Pancreas (tissue), 10 donors: ENCODE measurements around the gene CSTPP1. TPM values are rescaled to one million over a fixed set of nuclear protein-coding genes. Genes with fewer than 3 reads are reported as not detected.

Experiments used
- ATAC-seq, 4 donors: fragments of 200-7000 bp; cut with Tn5 transposase; one replicate each; pipeline versions ENCODE4 v1.8.0 to v1.9.1; 2020; ENCODE audit warnings: mild to moderate bottlenecking in 4 of 4, moderate library complexity in 4 of 4
- DNase-seq, 6 donors: peaks; one replicate each; pipeline ENCODE4 v3.0.0-alpha.2; 2020
- FAIRE-seq: peaks from 2 replicates; lab custom pipeline; 2012; peaks lifted over from hg19 to GRCh38; lab: Jason Lieb, UNC
- H3K27ac ChIP-seq, 4 donors: fragments of 200-600 bp; sonication (generic); 1 replicate in 3 of 4; 2 replicates in 1 of 4; pipeline versions ENCODE4 v1.5.0 to v1.8.0; 2020
- H3K27me3 ChIP-seq, 4 donors: fragments of 200-600 bp; one replicate each; pipeline ENCODE4 v1.8.0; 2021
- H3K36me3 ChIP-seq, 3 donors: fragments of 200-600 bp; sonication (generic) in 1 of 3; one replicate each; pipeline versions ENCODE4 v1.5.0 to v1.8.0; 2020 to 2021
- H3K4me1 ChIP-seq, 3 donors: fragments of 200-600 bp; one replicate each; pipeline ENCODE4 v1.8.0; 2021
- H3K4me3 ChIP-seq, 4 donors: fragments of 200-600 bp; sonication (generic) in 2 of 4; one replicate each; pipeline versions ENCODE4 v1.5.0 to v1.8.0; 2020 to 2021
- H3K9me3 ChIP-seq, 4 donors: fragments of 200-600 bp; one replicate each; pipeline ENCODE4 v1.8.0; 2021
- WGBS, 2 donors: extraction: QIAGEN DNeasy Blood & Tissue Kit; methylation state at CpG; one replicate each; pipeline ENCODE4 v1.1.7; 2013; 5-methylcytosine and 5-hydroxymethylcytosine counted together
- intact Hi-C, 3 donors: fragments of 100-400 bp; cut with DNase I; formaldehyde crosslinking; loops; one replicate each; pipeline versions ENCODE4 v1.11.1 to v1.14.2; 2022
- polyA plus RNA-seq, 2 donors: library from polyadenylated mRNA; stranded (reverse); fragments of 200-250 nt; gene quantifications; one replicate each; pipeline ENCODE4 v1.2.3, GENCODE V29; 2013
- total RNA-seq, 6 donors: library from RNA; stranded (reverse); fragmentation: NEBNext Ultra II Directional in 4 of 6; extraction: Animal tissue kit (Norgen Biotek cat#: 25700) in 4 of 6; gene quantifications; one replicate each; pipeline versions ENCODE4 v1.2.1 to v1.2.4, GENCODE V29; 2021 to 2023
- TF ChIP-seq, protein P1 (sequence below), 4 donors: fragments of 200-600 bp; sonication (generic) in 3 of 4; IDR thresholded peaks; one replicate each; pipeline versions ENCODE4 v1.5.0 to v1.8.0; 2021; ENCODE audit warnings: antibody characterized with exemption in 4 of 4
- donor health status: healthy with polysubstance abuse.
- donor health status: DM: no; HTN: no; CAD: no; lungs with moderate emphysema.
- donor health status: DM: no; HTN: no; CAD: no.
- donor health status: control.
- donor health status: control.
- donor health status: Bipolar disorder and iron deficiency.
- donor health status: DM: yes; HTN: yes; CAD: no.
- donor health status: DM: no; HTN: no; CAD: no.
- donor health status: DM: no; HTN: no; CAD: no.
- donor health status: DM: yes; HTN: yes; CAD: no.

CSTPP1 gene
- total and polyA plus RNA-seq, 8 donors: 9.7 to 23.6 (median 14.0) TPM

DNA sequence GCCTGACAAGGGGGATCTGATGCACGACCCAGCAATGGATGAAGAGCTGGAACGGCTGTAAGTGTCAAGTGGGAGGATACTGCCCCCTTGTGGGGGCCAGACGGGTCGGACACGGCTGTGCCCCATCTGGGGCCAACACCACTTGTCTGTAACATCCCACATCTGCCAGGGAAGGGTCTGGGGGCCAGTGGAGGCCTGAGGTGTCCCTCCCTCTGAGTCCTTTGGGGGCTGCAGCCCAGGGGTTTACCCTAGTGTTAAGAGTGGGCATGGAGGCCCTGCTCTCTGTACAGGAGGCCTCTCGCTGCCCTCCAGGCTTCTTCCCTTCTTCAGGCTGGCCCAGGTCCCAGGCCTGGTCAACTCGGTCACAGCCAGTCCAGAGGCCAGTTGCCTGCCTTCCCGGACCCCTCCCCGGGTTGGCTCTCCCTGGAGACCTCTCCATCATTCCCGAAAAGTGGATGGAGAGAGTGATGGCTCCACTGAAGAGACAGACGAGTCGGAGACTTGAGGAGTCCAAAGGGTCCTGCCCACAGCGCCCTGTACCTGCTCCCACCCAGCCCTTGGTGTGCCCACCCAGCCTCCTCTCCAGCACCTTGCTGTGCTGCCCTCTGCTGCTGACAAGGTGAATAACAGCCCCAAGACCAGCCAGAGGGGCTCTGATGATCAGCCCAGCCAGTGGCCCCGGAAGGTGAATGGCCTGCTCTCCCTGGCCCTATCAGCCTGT lies 224.7 kb downstream of the CSTPP1 start:
- Histone ChIP-seq H3K27me3 (no peaks in the 10 kb centered on the region), H3K4me3 (no peak overlapping the region), H3K36me3 (peaks cover 6 to 24% (median 19%) of the 10 kb centered on the region in 3 donors), H3K9me3 (no peaks in the 10 kb centered on the region), H3K27ac (no peak overlapping the region), H3K4me1 (peaks cover 0 to 3% (median 0%) of the 10 kb centered on the region in 3 donors)
- WGBS, 2 donors: 45 to 46% methylated on average over 14 of the region's 14 CpGs
- FAIRE-seq (no peak), DNase-seq (peak in 5 of 6 donors; percentile 55 to 85 (median 76)), ATAC-seq (peak; percentile 72 to 87 (median 80))
- intact Hi-C loops: loop anchor here in 2 of 3 donors (5.0 to 10.0 kb wide), 2 partner anchors 274 to 276 kb away; no protein-coding TSS in a partner anchor
- TF ChIP-seq, protein P1, sequence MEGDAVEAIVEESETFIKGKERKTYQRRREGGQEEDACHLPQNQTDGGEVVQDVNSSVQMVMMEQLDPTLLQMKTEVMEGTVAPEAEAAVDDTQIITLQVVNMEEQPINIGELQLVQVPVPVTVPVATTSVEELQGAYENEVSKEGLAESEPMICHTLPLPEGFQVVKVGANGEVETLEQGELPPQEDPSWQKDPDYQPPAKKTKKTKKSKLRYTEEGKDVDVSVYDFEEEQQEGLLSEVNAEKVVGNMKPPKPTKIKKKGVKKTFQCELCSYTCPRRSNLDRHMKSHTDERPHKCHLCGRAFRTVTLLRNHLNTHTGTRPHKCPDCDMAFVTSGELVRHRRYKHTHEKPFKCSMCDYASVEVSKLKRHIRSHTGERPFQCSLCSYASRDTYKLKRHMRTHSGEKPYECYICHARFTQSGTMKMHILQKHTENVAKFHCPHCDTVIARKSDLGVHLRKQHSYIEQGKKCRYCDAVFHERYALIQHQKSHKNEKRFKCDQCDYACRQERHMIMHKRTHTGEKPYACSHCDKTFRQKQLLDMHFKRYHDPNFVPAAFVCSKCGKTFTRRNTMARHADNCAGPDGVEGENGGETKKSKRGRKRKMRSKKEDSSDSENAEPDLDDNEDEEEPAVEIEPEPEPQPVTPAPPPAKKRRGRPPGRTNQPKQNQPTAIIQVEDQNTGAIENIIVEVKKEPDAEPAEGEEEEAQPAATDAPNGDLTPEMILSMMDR (IDR thresholded peaks at IDR 0.05): peak; percentile 56 to 70 (median 68)

DNA sequence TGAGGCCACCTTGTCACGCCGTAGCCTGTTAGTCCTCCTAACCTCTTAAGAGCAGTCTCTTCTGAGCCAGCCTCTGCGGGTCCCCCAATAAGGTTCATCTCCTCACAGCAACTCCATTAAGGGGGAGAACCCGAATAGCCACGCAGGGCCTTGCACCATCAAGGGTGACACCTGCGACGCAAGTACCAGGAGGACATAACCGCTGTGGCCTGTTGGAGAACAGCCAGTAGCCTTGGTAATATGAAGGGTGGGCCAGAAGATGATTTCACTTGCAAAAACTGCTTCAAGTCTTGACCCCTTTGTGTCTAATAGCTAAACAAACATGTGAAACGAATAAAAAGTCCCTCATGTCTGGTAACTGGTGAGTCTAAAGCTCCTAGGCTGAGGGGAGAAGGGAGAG lies 225.3 kb downstream of the CSTPP1 start:
- Histone ChIP-seq H3K27ac (no peak overlapping the region), H3K36me3 (peaks cover 12 to 30% (median 25%) of the 10 kb centered on the region in 3 donors), H3K4me1 (peaks cover 0 to 3% (median 0%) of the 10 kb centered on the region in 3 donors), H3K4me3 (no peak overlapping the region), H3K27me3 (no peaks in the 10 kb centered on the region), H3K9me3 (no peaks in the 10 kb centered on the region)
- TF ChIP-seq, protein P1 (IDR thresholded peaks at IDR 0.05): no peak
- DNase-seq (no peak), FAIRE-seq (no peak), ATAC-seq (no peak)
- intact Hi-C loops: loop anchor here (2.0 to 10.0 kb wide), 3 partner anchors 273 to 277 kb away; no protein-coding TSS in a partner anchor
- WGBS, 2 donors: 40 to 44% methylated on average over 9 of the region's 9 CpGs

DNA sequence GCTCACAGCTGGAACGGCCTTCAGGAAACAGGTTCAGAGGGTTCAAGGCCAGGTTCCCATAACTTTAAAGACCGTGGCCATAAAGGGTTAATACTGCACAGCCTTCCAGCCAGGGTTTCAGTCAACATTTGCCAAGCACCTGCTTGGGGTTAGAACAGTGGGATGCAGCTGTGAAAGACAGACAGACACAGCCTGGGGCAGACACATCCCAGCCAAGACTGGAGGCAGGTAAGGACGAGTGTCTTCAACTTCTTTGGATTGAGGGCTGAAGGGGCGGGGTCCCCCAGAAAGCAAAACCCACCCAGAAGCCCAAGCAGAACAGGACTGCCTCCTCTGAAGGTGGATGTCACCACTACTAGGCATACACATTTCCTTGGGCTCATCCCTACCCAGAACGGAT lies 225.9 kb downstream of the CSTPP1 start:
- TF ChIP-seq, protein P1 (IDR thresholded peaks at IDR 0.05): no peak
- H3K4me1 ChIP-seq: peaks cover 0 to 3% (median 0%) of the 10 kb centered on the region in 3 donors
- intact Hi-C loops: loop anchor here (2.0 to 10.0 kb wide), 3 partner anchors 274 to 278 kb away; no protein-coding TSS in a partner anchor

DNA sequence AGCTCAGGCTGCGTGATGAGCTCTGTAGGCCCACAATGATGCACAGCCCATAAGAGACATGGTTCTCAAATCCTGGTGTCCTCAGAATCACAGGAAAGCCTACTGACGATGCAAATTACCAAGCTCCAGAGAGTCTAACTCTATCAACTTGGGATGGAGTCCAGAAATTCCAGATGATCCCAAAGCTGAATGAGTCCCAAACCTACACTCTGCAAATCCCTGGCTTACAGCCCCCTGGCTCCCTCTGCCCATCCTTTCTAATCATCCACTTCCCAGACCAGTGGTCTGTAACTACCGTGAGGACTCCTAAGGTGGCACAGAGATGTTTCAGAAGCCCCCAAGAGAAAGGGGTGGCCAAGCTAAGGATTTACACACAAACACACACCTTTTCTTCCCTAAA lies 226.6 kb downstream of the CSTPP1 start:
- H3K36me3 ChIP-seq: peaks cover 20 to 43% (median 37%) of the 10 kb centered on the region in 3 donors
- no peaks in the 10 kb centered on the region for H3K9me3 ChIP-seq
- no peak overlapping the region for H3K4me3 ChIP-seq
- TF ChIP-seq, protein P1 (IDR thresholded peaks at IDR 0.05): no peak
- peaks cover 0 to 3% (median 0%) of the 10 kb centered on the region in 3 donors for H3K4me1 ChIP-seq
- ATAC-seq: no peak
- no peak overlapping the region for H3K27ac ChIP-seq
- no peak for DNase-seq
- intact Hi-C loops: loop anchor here (2.0 to 10.0 kb wide), 3 partner anchors 274 to 278 kb away; no protein-coding TSS in a partner anchor
- no peaks in the 10 kb centered on the region for H3K27me3 ChIP-seq
- WGBS, 2 donors: 42 to 58% methylated on average over 3 of the region's 3 CpGs
- no peak for FAIRE-seq

More for the DNA sequence above, 225.9 kb downstream of the CSTPP1 start:
- peaks cover 16 to 36% (median 29%) of the 10 kb centered on the region in 3 donors for H3K36me3 ChIP-seq
- no peak overlapping the region for H3K4me3 ChIP-seq
- DNase-seq (no peak), ATAC-seq (no peak), FAIRE-seq (no peak)
- 51% methylated on average over 5 of the region's 5 CpGs for WGBS, 2 donors
- H3K27ac ChIP-seq: no peak overlapping the region
- H3K9me3 ChIP-seq: no peaks in the 10 kb centered on the region
- H3K27me3 ChIP-seq: no peaks in the 10 kb centered on the region
